ENCODE measurements around the gene HK1.

The HK1 gene

DNA sequence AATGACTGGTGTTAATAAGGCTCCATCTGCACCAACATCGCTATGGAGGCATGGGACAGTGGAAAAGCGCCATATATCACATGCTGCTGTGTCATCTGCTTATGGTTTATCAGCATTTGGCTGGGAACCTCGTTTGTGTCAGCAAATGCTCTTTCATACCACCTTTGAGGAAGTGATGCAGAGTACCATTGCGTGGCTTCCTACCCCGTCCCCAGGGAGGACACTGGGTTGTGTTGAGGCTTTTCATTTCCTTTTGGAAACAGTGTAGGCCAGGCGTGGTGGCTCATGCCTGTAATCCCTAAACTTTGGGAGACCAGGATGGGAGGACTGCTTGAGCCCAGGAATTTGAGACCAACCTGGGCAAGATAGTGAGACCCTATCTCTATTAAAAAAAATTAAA, 131.7 kb downstream of the HK1 start:
- no peaks in the 10 kb centered on the region; the same call in 1 of the 2 replicates for H3K27me3 ChIP-seq (replicated peaks; ENCODE audit: insufficient read depth, low read length)
- H3K4me1 ChIP-seq (ENCODE audit: low read length) = peaks cover 10% of the 10 kb centered on the region
- no peak for TF ChIP-seq EZH2 (optimal IDR thresholded peaks at IDR 0.05; ENCODE audit: low read depth, low read length)
- TF ChIP-seq, protein P1, sequence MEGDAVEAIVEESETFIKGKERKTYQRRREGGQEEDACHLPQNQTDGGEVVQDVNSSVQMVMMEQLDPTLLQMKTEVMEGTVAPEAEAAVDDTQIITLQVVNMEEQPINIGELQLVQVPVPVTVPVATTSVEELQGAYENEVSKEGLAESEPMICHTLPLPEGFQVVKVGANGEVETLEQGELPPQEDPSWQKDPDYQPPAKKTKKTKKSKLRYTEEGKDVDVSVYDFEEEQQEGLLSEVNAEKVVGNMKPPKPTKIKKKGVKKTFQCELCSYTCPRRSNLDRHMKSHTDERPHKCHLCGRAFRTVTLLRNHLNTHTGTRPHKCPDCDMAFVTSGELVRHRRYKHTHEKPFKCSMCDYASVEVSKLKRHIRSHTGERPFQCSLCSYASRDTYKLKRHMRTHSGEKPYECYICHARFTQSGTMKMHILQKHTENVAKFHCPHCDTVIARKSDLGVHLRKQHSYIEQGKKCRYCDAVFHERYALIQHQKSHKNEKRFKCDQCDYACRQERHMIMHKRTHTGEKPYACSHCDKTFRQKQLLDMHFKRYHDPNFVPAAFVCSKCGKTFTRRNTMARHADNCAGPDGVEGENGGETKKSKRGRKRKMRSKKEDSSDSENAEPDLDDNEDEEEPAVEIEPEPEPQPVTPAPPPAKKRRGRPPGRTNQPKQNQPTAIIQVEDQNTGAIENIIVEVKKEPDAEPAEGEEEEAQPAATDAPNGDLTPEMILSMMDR (IDR thresholded peaks at IDR 0.05; ENCODE audit: low read length) = no peak
- no peak for TF ChIP-seq EZH2phosphoT487 (IDR thresholded peaks at IDR 0.05; ENCODE audit: low read length)
- no peak for DNase-seq
- H3K9ac ChIP-seq (ENCODE audit: low read length) = no peak overlapping the region
- H3F3A ChIP-seq (ENCODE audit: insufficient read depth, low read length) = peaks cover 4% of the 10 kb centered on the region
- no peaks in the 10 kb centered on the region for H3K9me3 ChIP-seq (replicated peaks; ENCODE audit: insufficient read depth, low read length)
- H3K4me2 ChIP-seq (ENCODE audit: low read depth, low read length) = no peak overlapping the region
- no peak overlapping the region for H3K27ac ChIP-seq (ENCODE audit: low read length)
- H2AFZ ChIP-seq (ENCODE audit: low read length) = no peak overlapping the region
- H4K20me1 ChIP-seq (ENCODE audit: insufficient read depth, low read length) = no peaks in the 10 kb centered on the region
- H3K9me2 ChIP-seq (replicated peaks; ENCODE audit: insufficient read depth, low read length) = no peaks in the 10 kb centered on the region
- H3K4me3 ChIP-seq (ENCODE audit: low read length) = no peak overlapping the region
- H3K79me2 ChIP-seq (ENCODE audit: low read length) = no peaks in the 10 kb centered on the region
- H3K36me3 ChIP-seq (replicated peaks; ENCODE audit: insufficient read depth, low read length) = no peaks in the 10 kb centered on the region

DNA sequence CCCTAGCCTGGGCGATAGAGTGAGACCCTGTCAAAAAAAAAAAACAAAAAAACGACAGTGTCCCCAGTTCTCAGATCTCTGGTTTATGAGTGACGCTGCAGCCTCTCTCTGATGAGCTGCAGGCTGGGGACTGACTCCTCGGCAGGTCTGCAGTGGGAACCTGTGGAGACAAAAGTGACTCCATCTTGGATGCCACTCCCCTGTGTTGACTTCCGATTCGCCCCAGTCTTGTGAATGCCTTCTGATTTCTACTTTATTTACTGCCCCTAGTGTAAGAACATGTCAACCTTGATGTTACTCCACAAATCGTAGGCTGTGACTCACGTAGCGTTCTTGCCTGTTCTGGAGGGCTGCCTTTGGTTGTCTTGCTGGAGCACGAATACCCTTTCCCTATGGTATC, 132.2 kb downstream of the HK1 start:
- Histone ChIP-seq H3K27ac (ENCODE audit: low read length) (no peak overlapping the region), H3K4me1 (ENCODE audit: low read length) (peaks cover 10% of the 10 kb centered on the region), H2AFZ (ENCODE audit: low read length) (no peak overlapping the region), H4K20me1 (ENCODE audit: insufficient read depth, low read length) (no peaks in the 10 kb centered on the region), H3K79me2 (ENCODE audit: low read length) (no peaks in the 10 kb centered on the region), H3K36me3 (replicated peaks; ENCODE audit: insufficient read depth, low read length) (no peaks in the 10 kb centered on the region), H3K9me3 (replicated peaks; ENCODE audit: insufficient read depth, low read length) (no peaks in the 10 kb centered on the region), H3K9me2 (replicated peaks; ENCODE audit: insufficient read depth, low read length) (no peaks in the 10 kb centered on the region), H3K9ac (ENCODE audit: low read length) (no peak overlapping the region), H3K4me2 (ENCODE audit: low read depth, low read length) (no peak overlapping the region), H3K27me3 (replicated peaks; ENCODE audit: insufficient read depth, low read length) (peaks cover 4% of the 10 kb centered on the region; the same call in 1 of the 2 replicates), H3F3A (ENCODE audit: insufficient read depth, low read length) (peaks cover 4% of the 10 kb centered on the region), H3K4me3 (ENCODE audit: low read length) (no peak overlapping the region)
- TF ChIP-seq, protein P1 (IDR thresholded peaks at IDR 0.05; ENCODE audit: low read length) = no peak
- TF ChIP-seq EZH2 (optimal IDR thresholded peaks at IDR 0.05; ENCODE audit: low read depth, low read length) = no peak
- no peak for DNase-seq

DNA sequence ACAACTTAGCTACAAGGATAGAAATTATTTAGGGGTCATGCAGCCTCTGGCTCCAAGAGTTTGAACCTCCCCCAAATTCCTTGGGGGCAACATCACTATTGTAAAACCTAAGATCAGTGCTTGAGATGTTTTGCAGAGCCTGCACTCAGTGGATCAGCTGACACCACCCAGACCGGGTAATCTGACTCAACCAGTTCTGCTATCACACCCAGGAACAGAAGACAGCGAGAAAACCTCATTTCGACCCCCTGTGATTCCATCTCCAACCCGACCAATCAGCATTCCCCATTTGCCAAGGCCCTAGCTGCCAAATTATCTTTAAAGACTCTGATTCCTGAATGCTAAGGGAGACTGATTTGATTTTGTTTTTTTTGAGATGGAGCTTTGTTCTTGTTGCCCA, 133.2 kb downstream of the HK1 start:
- no peaks in the 10 kb centered on the region for H4K20me1 ChIP-seq (ENCODE audit: insufficient read depth, low read length)
- no peaks in the 10 kb centered on the region for H3K9me3 ChIP-seq (replicated peaks; ENCODE audit: insufficient read depth, low read length)
- no peak overlapping the region for H3K9ac ChIP-seq (ENCODE audit: low read length)
- peaks cover 4% of the 10 kb centered on the region for H3F3A ChIP-seq (ENCODE audit: insufficient read depth, low read length)
- H3K27ac ChIP-seq (ENCODE audit: low read length) = no peak overlapping the region
- no peaks in the 10 kb centered on the region for H3K79me2 ChIP-seq (ENCODE audit: low read length)
- H3K4me3 ChIP-seq (ENCODE audit: low read length) = no peak overlapping the region
- H2AFZ ChIP-seq (ENCODE audit: low read length) = no peak overlapping the region
- no peak for TF ChIP-seq EZH2phosphoT487 (IDR thresholded peaks at IDR 0.05; ENCODE audit: low read length)
- TF ChIP-seq, protein P1 (IDR thresholded peaks at IDR 0.05; ENCODE audit: low read length) = no peak
- TF ChIP-seq EZH2 (optimal IDR thresholded peaks at IDR 0.05; ENCODE audit: low read depth, low read length) = no peak
- no peak for DNase-seq
- peaks cover 8% of the 10 kb centered on the region; the same call in 1 of the 2 replicates for H3K27me3 ChIP-seq (replicated peaks; ENCODE audit: insufficient read depth, low read length)
- no peaks in the 10 kb centered on the region for H3K36me3 ChIP-seq (replicated peaks; ENCODE audit: insufficient read depth, low read length)
- no peak overlapping the region for H3K4me2 ChIP-seq (ENCODE audit: low read depth, low read length)
- H3K9me2 ChIP-seq (replicated peaks; ENCODE audit: insufficient read depth, low read length) = no peaks in the 10 kb centered on the region
- peaks cover 10% of the 10 kb centered on the region for H3K4me1 ChIP-seq (ENCODE audit: low read length)

Measured in MM.1S (cell line).